Neural cell (in vitro differentiated cells): Measurements from ENCODE around the gene VWA8.

Source experiments
- EP300 ChIP-seq: fragments of 450-650 bp; conservative IDR thresholded peaks from 2 replicates; pipeline ENCODE4 v1.6.1; 2014; ENCODE audit warnings: antibody characterized with exemption, mild to moderate bottlenecking, moderate library complexity; ENCODE audit not compliant: poor library complexity, severe bottlenecking
- EZH2 ChIP-seq: fragments of 200-600, 300-800 bp; shearing (Covaris generic), sonication (generic); IDR thresholded peaks from 2 replicates; pipeline ENCODE4 v1.6.1; 2014; ENCODE audit warnings: antibody characterized with exemption, low read length, borderline replicate concordance, mild to moderate bottlenecking; ENCODE audit not compliant: insufficient read depth, poor library complexity, severe bottlenecking
- POLR2AphosphoS5 ChIP-seq: IDR thresholded peaks from 2 replicates; pipeline ENCODE4 v1.6.1; 2012
- SMC3 ChIP-seq: fragments of 450-650 bp; conservative IDR thresholded peaks from 2 replicates; pipeline ENCODE4 v1.6.1; 2014; ENCODE audit warnings: antibody characterized with exemption, mild to moderate bottlenecking, moderate library complexity; ENCODE audit not compliant: poor library complexity
- TAF1 ChIP-seq: IDR thresholded peaks from 2 replicates; pipeline ENCODE4 v1.6.1; 2012; ENCODE audit warnings: low read depth
- TF ChIP-seq, protein P1 (sequence below): fragments of 450-650 bp; IDR thresholded peaks from 2 replicates; pipeline ENCODE4 v1.5.1; 2014; ENCODE audit warnings: antibody characterized with exemption, mild to moderate bottlenecking, moderate library complexity; ENCODE audit not compliant: poor library complexity, severe bottlenecking
- TF ChIP-seq, protein P2 (sequence below): IDR thresholded peaks from 2 replicates; pipeline ENCODE4 v1.6.1; 2012; ENCODE audit warnings: borderline replicate concordance

GRCh38 chr13:41673640-41674039, 287.3 kb downstream of the VWA8 start:
- TF ChIP-seq POLR2AphosphoS5 (no peak), EZH2 (no peak), EP300 (no peak), SMC3 (no peak), TAF1 (no peak)
- TF ChIP-seq, protein P1, sequence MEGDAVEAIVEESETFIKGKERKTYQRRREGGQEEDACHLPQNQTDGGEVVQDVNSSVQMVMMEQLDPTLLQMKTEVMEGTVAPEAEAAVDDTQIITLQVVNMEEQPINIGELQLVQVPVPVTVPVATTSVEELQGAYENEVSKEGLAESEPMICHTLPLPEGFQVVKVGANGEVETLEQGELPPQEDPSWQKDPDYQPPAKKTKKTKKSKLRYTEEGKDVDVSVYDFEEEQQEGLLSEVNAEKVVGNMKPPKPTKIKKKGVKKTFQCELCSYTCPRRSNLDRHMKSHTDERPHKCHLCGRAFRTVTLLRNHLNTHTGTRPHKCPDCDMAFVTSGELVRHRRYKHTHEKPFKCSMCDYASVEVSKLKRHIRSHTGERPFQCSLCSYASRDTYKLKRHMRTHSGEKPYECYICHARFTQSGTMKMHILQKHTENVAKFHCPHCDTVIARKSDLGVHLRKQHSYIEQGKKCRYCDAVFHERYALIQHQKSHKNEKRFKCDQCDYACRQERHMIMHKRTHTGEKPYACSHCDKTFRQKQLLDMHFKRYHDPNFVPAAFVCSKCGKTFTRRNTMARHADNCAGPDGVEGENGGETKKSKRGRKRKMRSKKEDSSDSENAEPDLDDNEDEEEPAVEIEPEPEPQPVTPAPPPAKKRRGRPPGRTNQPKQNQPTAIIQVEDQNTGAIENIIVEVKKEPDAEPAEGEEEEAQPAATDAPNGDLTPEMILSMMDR = no peak
- TF ChIP-seq, protein P2, sequence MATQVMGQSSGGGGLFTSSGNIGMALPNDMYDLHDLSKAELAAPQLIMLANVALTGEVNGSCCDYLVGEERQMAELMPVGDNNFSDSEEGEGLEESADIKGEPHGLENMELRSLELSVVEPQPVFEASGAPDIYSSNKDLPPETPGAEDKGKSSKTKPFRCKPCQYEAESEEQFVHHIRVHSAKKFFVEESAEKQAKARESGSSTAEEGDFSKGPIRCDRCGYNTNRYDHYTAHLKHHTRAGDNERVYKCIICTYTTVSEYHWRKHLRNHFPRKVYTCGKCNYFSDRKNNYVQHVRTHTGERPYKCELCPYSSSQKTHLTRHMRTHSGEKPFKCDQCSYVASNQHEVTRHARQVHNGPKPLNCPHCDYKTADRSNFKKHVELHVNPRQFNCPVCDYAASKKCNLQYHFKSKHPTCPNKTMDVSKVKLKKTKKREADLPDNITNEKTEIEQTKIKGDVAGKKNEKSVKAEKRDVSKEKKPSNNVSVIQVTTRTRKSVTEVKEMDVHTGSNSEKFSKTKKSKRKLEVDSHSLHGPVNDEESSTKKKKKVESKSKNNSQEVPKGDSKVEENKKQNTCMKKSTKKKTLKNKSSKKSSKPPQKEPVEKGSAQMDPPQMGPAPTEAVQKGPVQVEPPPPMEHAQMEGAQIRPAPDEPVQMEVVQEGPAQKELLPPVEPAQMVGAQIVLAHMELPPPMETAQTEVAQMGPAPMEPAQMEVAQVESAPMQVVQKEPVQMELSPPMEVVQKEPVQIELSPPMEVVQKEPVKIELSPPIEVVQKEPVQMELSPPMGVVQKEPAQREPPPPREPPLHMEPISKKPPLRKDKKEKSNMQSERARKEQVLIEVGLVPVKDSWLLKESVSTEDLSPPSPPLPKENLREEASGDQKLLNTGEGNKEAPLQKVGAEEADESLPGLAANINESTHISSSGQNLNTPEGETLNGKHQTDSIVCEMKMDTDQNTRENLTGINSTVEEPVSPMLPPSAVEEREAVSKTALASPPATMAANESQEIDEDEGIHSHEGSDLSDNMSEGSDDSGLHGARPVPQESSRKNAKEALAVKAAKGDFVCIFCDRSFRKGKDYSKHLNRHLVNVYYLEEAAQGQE = no peak
